GM23338 (cell line): ENCODE results near the gene VEGFD. TPM values are rescaled to one million over a fixed set of nuclear protein-coding genes. Genes with fewer than 3 reads are reported as not detected.

Experiments
- ATAC-seq: fragments of 200-7000 bp; cut with Tn5 transposase; 3 replicates; pipeline ENCODE4 v1.9.1; 2020
- DNase-seq: peaks from one replicate; pipeline ENCODE4 v3.0.0-alpha.2; 2015; ENCODE audit warnings: low spot score
- H2AFZ ChIP-seq: fragments of 200-600 bp; sonication (generic); 2 replicates; pipeline ENCODE4 v1.8.0; 2016; ENCODE audit warnings: antibody characterized with exemption, mild to moderate bottlenecking, moderate library complexity
- H3F3A ChIP-seq: fragments of 200-600 bp; sonication (generic); replicated peaks from 2 replicates; pipeline ENCODE4 v1.8.0; 2017; ENCODE audit warnings: antibody characterized with exemption, mixed run types, low read depth
- H3K27ac ChIP-seq: fragments of 200-600 bp; sonication (generic); 2 replicates; pipeline ENCODE4 v1.6.1; 2016; ENCODE audit warnings: low read depth
- H3K27me3 ChIP-seq: fragments of 200-600 bp; sonication (generic); 2 replicates; pipeline ENCODE4 v1.8.0; 2016; ENCODE audit warnings: mild to moderate bottlenecking, mixed run types, moderate library complexity; ENCODE audit not compliant: insufficient read depth
- H3K36me3 ChIP-seq: fragments of 200-600 bp; sonication (generic); 2 replicates; pipeline ENCODE4 v1.8.0; 2016; ENCODE audit warnings: mild to moderate bottlenecking; ENCODE audit not compliant: insufficient read depth
- H3K4me1 ChIP-seq: fragments of 200-600 bp; sonication (generic); 2 replicates; pipeline ENCODE4 v1.8.0; 2016; ENCODE audit warnings: mild to moderate bottlenecking, moderate library complexity; ENCODE audit not compliant: insufficient read depth
- H3K4me2 ChIP-seq: fragments of 200-600 bp; sonication (generic); 2 replicates; pipeline ENCODE4 v1.7.1; 2017; ENCODE audit warnings: mixed run types
- H3K4me3 ChIP-seq: fragments of 200-600 bp; sonication (generic); 2 replicates; pipeline ENCODE4 v1.6.1; 2016; ENCODE audit warnings: mixed run types
- H3K79me2 ChIP-seq: fragments of 200-600 bp; sonication (generic); replicated peaks from 2 replicates; pipeline ENCODE4 v1.8.0; 2017; ENCODE audit warnings: mild to moderate bottlenecking; ENCODE audit not compliant: insufficient read depth
- H3K9me2 ChIP-seq: fragments of 200-600 bp; sonication (generic); 2 replicates; pipeline ENCODE4 v1.8.0; 2017; ENCODE audit not compliant: insufficient read depth
- H4K20me1 ChIP-seq: fragments of 200-600 bp; sonication (generic); replicated peaks from 2 replicates; pipeline ENCODE4 v1.8.0; 2017; ENCODE audit warnings: mild to moderate bottlenecking; ENCODE audit not compliant: insufficient read depth
- H3K27ac Mint-ChIP-seq: 2 replicates; pipeline ENCODE4 v1.8.0; 2020; ENCODE audit warnings: inconsistent platforms, mild to moderate bottlenecking, moderate library complexity, mixed read lengths
- H3K27me3 Mint-ChIP-seq: 3 replicates; pipeline ENCODE4 v1.8.0; 2022; ENCODE audit warnings: low read depth, mild to moderate bottlenecking, moderate library complexity, mixed read lengths, inconsistent platforms; ENCODE audit not compliant: insufficient read depth, poor library complexity
- H3K36me3 Mint-ChIP-seq: 3 replicates; pipeline ENCODE4 v1.8.0; 2021; ENCODE audit warnings: low read depth, mild to moderate bottlenecking, inconsistent platforms, moderate library complexity, mixed read lengths
- H3K4me1 Mint-ChIP-seq: 3 replicates; pipeline ENCODE4 v1.8.0; 2020; ENCODE audit warnings: mild to moderate bottlenecking, inconsistent platforms, mixed read lengths
- H3K4me3 Mint-ChIP-seq: 3 replicates; pipeline ENCODE4 v1.8.0; 2021; ENCODE audit warnings: moderate library complexity, mild to moderate bottlenecking, inconsistent platforms, mixed read lengths
- H3K9me3 Mint-ChIP-seq: 3 replicates; pipeline ENCODE4 v1.8.0; 2020; ENCODE audit warnings: moderate library complexity, mild to moderate bottlenecking, inconsistent platforms, mixed read lengths
- CTCF ChIP-seq, 2 experiments: fragments of 200-600 bp in 1 of 2; sonication (generic) in 1 of 2; conservative IDR thresholded peaks; 2 replicates each; pipeline versions ENCODE4 v1.5.1 to v1.6.1; 2016 to 2017; ENCODE audit warnings: antibody characterized with exemption in 2 of 2, low read depth in 2 of 2, mild to moderate bottlenecking in 2 of 2, moderate library complexity in 1 of 2
- EZH2 ChIP-seq: fragments of 200-600 bp; sonication (generic); IDR thresholded peaks from one replicate; pipeline ENCODE4 v1.8.0; 2017; ENCODE audit warnings: antibody characterized with exemption, mild to moderate bottlenecking, low read depth; ENCODE audit not compliant: unreplicated experiment
- EZH2phosphoT487 ChIP-seq: fragments of 200-600 bp; sonication (generic); IDR thresholded peaks from one replicate; pipeline ENCODE4 v1.8.1; 2018; ENCODE audit warnings: antibody characterized with exemption; ENCODE audit not compliant: unreplicated experiment
- JUNB ChIP-seq: IDR thresholded peaks from one replicate; pipeline ENCODE4 v1.6.1; 2016; ENCODE audit warnings: antibody characterized with exemption; ENCODE audit not compliant: unreplicated experiment
- NANOG ChIP-seq: IDR thresholded peaks from 2 replicates; pipeline ENCODE4 v1.6.1; 2016; ENCODE audit warnings: antibody characterized with exemption, borderline replicate concordance
- POLR2AphosphoS5 ChIP-seq: IDR thresholded peaks from 2 replicates; pipeline ENCODE4 v1.6.1; 2016; ENCODE audit warnings: antibody characterized with exemption, low read depth
- STAT1 ChIP-seq: IDR thresholded peaks from one replicate; pipeline ENCODE4 v1.6.1; 2016; ENCODE audit warnings: antibody characterized with exemption; ENCODE audit not compliant: unreplicated experiment
- ZNF114 ChIP-seq: fragments of 250-450 bp; sonication (Bioruptor Pico); IDR thresholded peaks from 2 replicates; pipeline ENCODE4 v1.5.0; 2020; ENCODE audit warnings: mild to moderate bottlenecking, moderate library complexity
- polyA plus RNA-seq: library from polyadenylated mRNA; unstranded; fragments of >200 nt; fragmentation: Nextera tagmentation; extraction: Ambion mirVana; gene quantifications from 2 replicates; pipeline ENCODE4 v1.2.1, GENCODE V29; 2016
- total RNA-seq: library from RNA; depleted of rRNA; stranded (reverse); fragments of >200 nt; shearing (Covaris generic); gene quantifications from 2 replicates; pipeline ENCODE4 v1.2.3, GENCODE V29; 2014
- TF ChIP-seq, protein P1 (sequence below): IDR thresholded peaks from one replicate; pipeline ENCODE4 v1.6.1; 2018; ENCODE audit warnings: antibody characterized with exemption; ENCODE audit not compliant: unreplicated experiment
- TF ChIP-seq, protein P2 (sequence below): IDR thresholded peaks from 2 replicates; pipeline ENCODE4 v1.6.1; 2016; ENCODE audit warnings: antibody characterized with exemption

The VEGFD gene
- total and polyA plus RNA-seq, 2 experiments from 2014 or later: 0.13 TPM; not detected in 1

GRCh38 chrX:15343075-15343476, 41.1 kb downstream of the VEGFD start (continued):
- TF ChIP-seq ZNF114 (CRISPR knock-in tag): no peak
- no peak for TF ChIP-seq STAT1
- TF ChIP-seq JUNB: no peak
- TF ChIP-seq, protein P1, sequence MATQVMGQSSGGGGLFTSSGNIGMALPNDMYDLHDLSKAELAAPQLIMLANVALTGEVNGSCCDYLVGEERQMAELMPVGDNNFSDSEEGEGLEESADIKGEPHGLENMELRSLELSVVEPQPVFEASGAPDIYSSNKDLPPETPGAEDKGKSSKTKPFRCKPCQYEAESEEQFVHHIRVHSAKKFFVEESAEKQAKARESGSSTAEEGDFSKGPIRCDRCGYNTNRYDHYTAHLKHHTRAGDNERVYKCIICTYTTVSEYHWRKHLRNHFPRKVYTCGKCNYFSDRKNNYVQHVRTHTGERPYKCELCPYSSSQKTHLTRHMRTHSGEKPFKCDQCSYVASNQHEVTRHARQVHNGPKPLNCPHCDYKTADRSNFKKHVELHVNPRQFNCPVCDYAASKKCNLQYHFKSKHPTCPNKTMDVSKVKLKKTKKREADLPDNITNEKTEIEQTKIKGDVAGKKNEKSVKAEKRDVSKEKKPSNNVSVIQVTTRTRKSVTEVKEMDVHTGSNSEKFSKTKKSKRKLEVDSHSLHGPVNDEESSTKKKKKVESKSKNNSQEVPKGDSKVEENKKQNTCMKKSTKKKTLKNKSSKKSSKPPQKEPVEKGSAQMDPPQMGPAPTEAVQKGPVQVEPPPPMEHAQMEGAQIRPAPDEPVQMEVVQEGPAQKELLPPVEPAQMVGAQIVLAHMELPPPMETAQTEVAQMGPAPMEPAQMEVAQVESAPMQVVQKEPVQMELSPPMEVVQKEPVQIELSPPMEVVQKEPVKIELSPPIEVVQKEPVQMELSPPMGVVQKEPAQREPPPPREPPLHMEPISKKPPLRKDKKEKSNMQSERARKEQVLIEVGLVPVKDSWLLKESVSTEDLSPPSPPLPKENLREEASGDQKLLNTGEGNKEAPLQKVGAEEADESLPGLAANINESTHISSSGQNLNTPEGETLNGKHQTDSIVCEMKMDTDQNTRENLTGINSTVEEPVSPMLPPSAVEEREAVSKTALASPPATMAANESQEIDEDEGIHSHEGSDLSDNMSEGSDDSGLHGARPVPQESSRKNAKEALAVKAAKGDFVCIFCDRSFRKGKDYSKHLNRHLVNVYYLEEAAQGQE: no peak
- TF ChIP-seq EZH2: no peak

GRCh38 chrX:15340867-15341266, 43.3 kb downstream of the VEGFD start:
- Mint-ChIP-seq H3K36me3 (no peaks in the 10 kb centered on the region), H3K4me3 (no peak overlapping the region), H3K27ac (no peak overlapping the region), H3K4me1 (peaks cover 8% of the 10 kb centered on the region; the same call in 2 of the 3 replicates), H3K9me3 (no peaks in the 10 kb centered on the region), H3K27me3 (no peaks in the 10 kb centered on the region)
- H3K27ac ChIP-seq: no peak overlapping the region
- no peaks in the 10 kb centered on the region for H3K36me3 ChIP-seq
- no peaks in the 10 kb centered on the region for H3F3A ChIP-seq
- no peaks in the 10 kb centered on the region for H3K79me2 ChIP-seq
- H4K20me1 ChIP-seq: no peaks in the 10 kb centered on the region
- H3K4me2 ChIP-seq: no peak overlapping the region
- ATAC-seq: no peak
- no peak for DNase-seq
- no peak overlapping the region for H3K4me3 ChIP-seq
- no peaks in the 10 kb centered on the region for H3K9me2 ChIP-seq
- H3K27me3 ChIP-seq: no peaks in the 10 kb centered on the region
- no peak overlapping the region for H2AFZ ChIP-seq
- no peaks in the 10 kb centered on the region for H3K4me1 ChIP-seq
- no peak for TF ChIP-seq ZNF114 (CRISPR knock-in tag)
- TF ChIP-seq, protein P1: no peak
- TF ChIP-seq STAT1: no peak
- no peak for TF ChIP-seq POLR2AphosphoS5
- TF ChIP-seq CTCF (conservative IDR thresholded peaks at IDR 0.05; ENCODE audit: low read depth in 2 of 2): no peak
- TF ChIP-seq EZH2phosphoT487: no peak
- no peak for TF ChIP-seq NANOG
- TF ChIP-seq, protein P2, sequence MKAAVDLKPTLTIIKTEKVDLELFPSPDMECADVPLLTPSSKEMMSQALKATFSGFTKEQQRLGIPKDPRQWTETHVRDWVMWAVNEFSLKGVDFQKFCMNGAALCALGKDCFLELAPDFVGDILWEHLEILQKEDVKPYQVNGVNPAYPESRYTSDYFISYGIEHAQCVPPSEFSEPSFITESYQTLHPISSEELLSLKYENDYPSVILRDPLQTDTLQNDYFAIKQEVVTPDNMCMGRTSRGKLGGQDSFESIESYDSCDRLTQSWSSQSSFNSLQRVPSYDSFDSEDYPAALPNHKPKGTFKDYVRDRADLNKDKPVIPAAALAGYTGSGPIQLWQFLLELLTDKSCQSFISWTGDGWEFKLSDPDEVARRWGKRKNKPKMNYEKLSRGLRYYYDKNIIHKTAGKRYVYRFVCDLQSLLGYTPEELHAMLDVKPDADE: no peak
- no peak for TF ChIP-seq EZH2
- TF ChIP-seq JUNB: no peak
